ENCODE data around the gene UBE2Z. TPM values are rescaled to one million over a fixed set of nuclear protein-coding genes. Genes with fewer than 3 reads are reported as not detected.
"Not testable (repeated sequence)": the region's sequence is repeated elsewhere in the genome, so short reads cannot be mapped to it uniquely, and the experiment has no call there.

The UBE2Z gene
- 89.3 and 91.4 TPM in 2 replicates for total RNA-seq

DNA sequence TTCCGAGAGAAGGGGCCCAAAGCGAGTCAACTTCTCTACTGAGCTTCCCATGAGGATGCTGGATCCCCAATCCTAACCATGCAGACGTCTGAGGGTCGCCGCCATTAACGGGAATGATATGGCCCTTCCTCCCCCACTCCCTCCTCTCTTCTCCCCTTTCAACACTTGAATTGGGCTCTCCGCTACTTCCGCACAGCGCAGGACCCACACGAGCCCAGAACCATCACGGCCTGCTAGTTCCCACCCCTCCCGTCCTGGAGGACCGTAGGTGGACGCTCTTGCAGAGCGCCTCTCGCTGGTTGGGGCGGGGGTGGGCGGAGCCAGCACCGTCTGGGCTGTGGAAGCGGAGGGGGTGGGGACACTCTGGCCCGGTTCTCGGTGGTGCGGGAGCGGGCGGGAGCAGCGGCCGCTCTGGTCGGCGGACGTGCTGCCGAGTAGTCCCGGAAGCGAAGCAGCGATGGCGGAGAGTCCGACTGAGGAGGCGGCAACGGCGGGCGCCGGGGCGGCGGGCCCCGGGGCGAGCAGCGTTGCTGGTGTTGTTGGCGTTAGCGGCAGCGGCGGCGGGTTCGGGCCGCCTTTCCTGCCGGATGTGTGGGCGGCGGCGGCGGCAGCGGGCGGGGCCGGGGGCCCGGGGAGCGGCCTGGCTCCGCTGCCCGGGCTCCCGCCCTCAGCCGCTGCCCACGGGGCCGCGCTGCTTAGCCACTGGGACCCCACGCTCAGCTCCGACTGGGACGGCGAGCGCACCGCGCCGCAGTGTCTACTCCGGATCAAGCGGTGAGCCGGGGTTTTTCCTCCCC lies at the start of gene UBE2Z:
Gene UBE2Z (plus strand): TSS at position 361 of the 797 bp plus-strand sequence. CDS start 97 bp downstream, at position 458.
- peak within 1 kb of the TSS; percentile 96 for H3K4me3 Mint-ChIP-seq
- H3K4me1 Mint-ChIP-seq, result peaks cover 39% of the 10 kb centered on the region
- peak; percentile 95 for DNase-seq
- intact Hi-C loops (cut with micrococcal nuclease), result loop anchor here (1.0 to 2.0 kb wide), 3 partner anchors 16 to 285 kb away; partner anchors contain the start of genes ATP5MC1 and SNF8
- no peaks in the 10 kb centered on the region for H3K9me3 Mint-ChIP-seq
- H3K27ac Mint-ChIP-seq, result peak within 1 kb of the TSS; percentile 98
- peaks cover 40% of the 10 kb centered on the region for H3K36me3 Mint-ChIP-seq (ENCODE audit: low read depth)
- H3K27me3 Mint-ChIP-seq, result no peaks in the 10 kb centered on the region

GRCh38 chr17:48860034-48860433 lies 48.2 kb upstream of the UBE2Z start:
- Mint-ChIP-seq H3K27ac (no peak overlapping the region), H3K4me3 (no peak overlapping the region), H3K9me3 (no peaks in the 10 kb centered on the region), H3K27me3 (no peaks in the 10 kb centered on the region), H3K36me3 (ENCODE audit: low read depth) (peaks cover 62% of the 10 kb centered on the region), H3K4me1 (peaks cover 7% of the 10 kb centered on the region)
- intact Hi-C loops (cut with micrococcal nuclease), result no loop called here
- no peak for DNase-seq

DNA sequence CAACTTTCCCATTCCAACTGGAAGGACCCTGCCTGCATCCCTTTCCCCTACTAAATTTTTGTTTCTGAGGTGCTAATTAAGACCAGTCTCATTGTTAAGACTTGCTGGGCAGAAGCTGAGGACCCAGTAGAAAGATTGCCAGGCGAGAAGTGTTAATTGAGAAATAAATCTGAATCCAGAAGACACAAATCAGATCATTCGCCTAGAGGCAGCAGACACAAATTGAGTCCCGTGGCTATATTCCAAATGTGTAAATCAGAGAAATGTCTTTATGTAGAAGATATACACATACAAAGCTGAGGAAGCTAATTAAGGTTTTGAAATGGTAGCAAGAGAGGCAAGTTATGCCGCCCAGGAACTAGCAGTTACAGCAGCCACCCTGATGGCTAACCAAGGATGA lies 47.8 kb upstream of the UBE2Z start:
- Mint-ChIP-seq H3K9me3 (no peaks in the 10 kb centered on the region), H3K36me3 (ENCODE audit: low read depth) (peaks cover 60% of the 10 kb centered on the region), H3K4me3 (no peak overlapping the region), H3K4me1 (peaks cover 7% of the 10 kb centered on the region), H3K27ac (no peak overlapping the region), H3K27me3 (no peaks in the 10 kb centered on the region)
- no peak for DNase-seq
- intact Hi-C loops (cut with micrococcal nuclease), result no loop called here

DNA sequence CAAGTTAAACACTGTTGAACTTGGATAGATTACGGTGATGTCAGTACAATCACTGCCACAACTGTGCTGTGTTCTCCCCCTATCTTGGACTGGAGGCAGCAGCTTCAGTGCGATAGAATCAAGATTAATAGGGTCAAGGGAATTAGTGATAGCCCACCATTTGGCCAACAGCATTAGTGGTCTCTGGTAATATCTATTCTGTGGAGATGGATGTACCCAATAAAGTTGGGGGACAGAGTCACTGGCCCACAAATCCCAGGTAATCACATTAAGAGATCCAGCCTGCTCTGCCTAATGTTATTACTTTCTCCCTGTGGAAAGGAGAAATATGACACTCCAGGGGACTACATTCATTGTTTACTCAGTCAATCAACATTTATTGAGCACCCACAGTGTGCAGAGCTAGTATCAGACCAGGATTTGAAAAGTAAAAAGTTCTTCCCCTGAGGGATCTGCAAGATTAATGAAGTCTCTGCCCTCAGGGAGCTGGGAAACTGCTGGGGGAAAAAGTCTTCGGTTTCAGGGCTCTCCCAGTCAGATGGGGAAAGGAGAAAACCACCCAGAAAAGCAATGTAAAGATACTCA lies 39.2 kb upstream of the UBE2Z start:
- H3K36me3 Mint-ChIP-seq (ENCODE audit: low read depth), result peaks cover 18% of the 10 kb centered on the region
- intact Hi-C loops (cut with micrococcal nuclease), result no loop called here
- H3K27ac Mint-ChIP-seq, result no peak overlapping the region
- H3K9me3 Mint-ChIP-seq, result no peaks in the 10 kb centered on the region
- no peak overlapping the region for H3K4me3 Mint-ChIP-seq
- DNase-seq, result no peak
- H3K4me1 Mint-ChIP-seq, result peaks cover 4% of the 10 kb centered on the region
- H3K27me3 Mint-ChIP-seq, result peaks cover 5% of the 10 kb centered on the region

DNA sequence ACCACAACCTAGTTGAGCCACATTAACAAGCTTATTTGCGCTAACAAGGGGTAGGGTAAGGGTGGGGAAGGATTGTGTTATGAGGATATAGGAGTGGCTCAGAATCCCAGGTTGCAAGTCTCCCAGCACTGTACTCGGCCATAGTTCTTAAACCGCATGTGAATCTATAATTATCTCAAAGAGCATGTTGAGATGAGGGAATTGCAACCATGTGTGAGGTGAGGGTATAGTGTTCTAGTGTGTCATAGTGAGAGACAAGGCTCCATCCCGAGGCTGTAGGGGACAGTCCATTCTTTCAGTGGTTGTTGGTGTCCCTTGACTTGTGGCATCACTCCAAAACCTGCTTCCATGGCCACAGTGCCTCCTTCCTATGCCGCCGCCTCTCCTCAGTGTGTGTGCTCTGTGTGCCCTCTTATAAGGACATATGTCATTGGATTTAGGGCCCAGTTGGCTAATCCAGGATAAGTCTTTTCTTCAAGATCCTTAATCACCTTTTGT lies 38.3 kb upstream of the UBE2Z start:
- no peak for DNase-seq
- peaks cover 4% of the 10 kb centered on the region for H3K4me1 Mint-ChIP-seq
- H3K9me3 Mint-ChIP-seq, result no peaks in the 10 kb centered on the region
- peaks cover 5% of the 10 kb centered on the region for H3K27me3 Mint-ChIP-seq
- H3K27ac Mint-ChIP-seq, result no peak overlapping the region
- peaks cover 10% of the 10 kb centered on the region for H3K36me3 Mint-ChIP-seq (ENCODE audit: low read depth)
- intact Hi-C loops (cut with micrococcal nuclease), result no loop called here
- no peak overlapping the region for H3K4me3 Mint-ChIP-seq

- intact Hi-C loops (cut with micrococcal nuclease), result no loop called here
- Mint-ChIP-seq H3K9me3 (no peaks in the 10 kb centered on the region), H3K36me3 (ENCODE audit: low read depth) (peaks cover 3% of the 10 kb centered on the region), H3K27ac (no peak overlapping the region), H3K4me1 (peaks cover 4% of the 10 kb centered on the region), H3K27me3 (peaks cover 5% of the 10 kb centered on the region), H3K4me3 (no peak overlapping the region)
- DNase-seq, result no peak
Measured at GRCh38 chr17:48871035-48871550, 37.1 kb upstream of the UBE2Z start.

DNA sequence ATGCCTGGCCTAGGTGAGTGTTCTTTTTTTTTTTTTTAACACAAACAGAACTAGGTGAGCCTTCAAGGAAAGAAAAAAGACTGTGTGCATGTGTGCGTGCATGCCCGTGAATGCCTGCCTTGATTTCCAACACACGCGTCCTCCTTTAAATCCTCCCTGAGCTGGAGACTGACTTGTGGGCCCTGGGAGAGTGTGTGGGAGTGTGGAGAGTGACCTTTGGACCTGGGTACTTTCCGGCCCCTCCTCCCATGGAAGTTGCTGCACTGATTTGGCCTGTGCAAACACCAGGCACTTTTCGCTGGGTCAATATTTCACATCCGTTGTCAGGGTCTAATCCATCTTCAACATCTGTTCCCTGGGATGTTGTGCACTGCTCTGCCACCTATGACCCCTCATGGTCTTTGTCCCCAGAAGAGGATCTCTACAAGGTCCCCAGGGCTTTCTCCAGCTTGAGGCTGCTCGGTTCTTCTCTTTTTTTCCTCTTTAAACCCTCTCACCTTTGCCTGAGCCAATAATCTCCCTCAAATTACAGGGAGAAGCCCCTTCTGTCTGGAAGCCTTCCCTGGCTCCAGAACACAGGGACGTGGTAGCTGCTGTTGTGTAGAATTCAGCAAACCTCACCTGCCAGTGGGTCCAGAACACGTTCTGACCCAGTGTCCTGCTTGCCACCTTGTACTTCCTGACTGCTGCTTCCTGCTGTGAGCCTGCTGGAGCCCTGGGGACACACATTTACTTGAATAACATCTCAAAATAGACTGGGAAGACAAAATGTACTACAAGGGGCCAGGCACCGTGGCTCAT lies 36.5 kb upstream of the UBE2Z start:
- intact Hi-C loops (cut with micrococcal nuclease), result no loop called here
- DNase-seq, result no peak
- H3K36me3 Mint-ChIP-seq (ENCODE audit: low read depth), result no peaks in the 10 kb centered on the region
- peaks cover 4% of the 10 kb centered on the region for H3K4me1 Mint-ChIP-seq
- no peak overlapping the region for H3K27ac Mint-ChIP-seq
- H3K4me3 Mint-ChIP-seq, result no peak overlapping the region
- H3K27me3 Mint-ChIP-seq, result peaks cover 7% of the 10 kb centered on the region
- no peaks in the 10 kb centered on the region for H3K9me3 Mint-ChIP-seq

DNA sequence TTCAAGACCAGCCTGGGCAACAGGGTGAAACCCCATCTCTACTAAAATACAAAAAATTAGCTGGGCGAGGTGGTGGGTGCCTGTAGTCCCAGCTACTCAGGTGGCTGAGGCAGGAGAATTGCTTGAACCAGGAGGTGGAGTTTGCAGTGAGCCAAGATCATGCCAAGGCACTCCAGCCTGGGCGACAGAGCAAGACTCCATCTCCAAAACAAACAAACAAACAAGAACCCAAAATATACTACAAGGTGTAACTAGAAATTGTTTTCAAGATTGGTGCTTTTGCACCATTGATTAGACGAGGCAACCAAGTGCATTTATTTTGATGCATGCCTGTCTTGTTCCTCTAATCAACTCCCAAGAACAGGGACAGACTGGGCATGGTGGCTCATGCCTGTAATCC lies 35.8 kb upstream of the UBE2Z start:
- H3K9me3 Mint-ChIP-seq; intact Hi-C loops (cut with micrococcal nuclease); H3K27ac Mint-ChIP-seq: not testable (repeated sequence)

GRCh38 chr17:48873209-48873608 lies 35.0 kb upstream of the UBE2Z start:
- Mint-ChIP-seq H3K27me3 (peaks cover 9% of the 10 kb centered on the region), H3K4me1 (peaks cover 10% of the 10 kb centered on the region)
- intact Hi-C loops (cut with micrococcal nuclease), result no loop called here

More for the DNA sequence above, 35.8 kb upstream of the UBE2Z start:
- not testable (repeated sequence) for H3K36me3 Mint-ChIP-seq (ENCODE audit: low read depth); H3K4me3 Mint-ChIP-seq; H3K27me3 Mint-ChIP-seq; H3K4me1 Mint-ChIP-seq; DNase-seq

GRCh38 chr17:48873696-48874443 lies 34.3 kb upstream of the UBE2Z start:
- no peaks in the 10 kb centered on the region for H3K36me3 Mint-ChIP-seq (ENCODE audit: low read depth)
- no peak for DNase-seq
- no peaks in the 10 kb centered on the region for H3K9me3 Mint-ChIP-seq
- H3K4me3 Mint-ChIP-seq, result no peak overlapping the region
- H3K27ac Mint-ChIP-seq, result no peak overlapping the region
- H3K27me3 Mint-ChIP-seq, result peaks cover 9% of the 10 kb centered on the region
- peaks cover 10% of the 10 kb centered on the region for H3K4me1 Mint-ChIP-seq
- intact Hi-C loops (cut with micrococcal nuclease), result no loop called here

More at GRCh38 chr17:48873209-48873608, 35.0 kb upstream of the UBE2Z start:
- no peak overlapping the region for H3K4me3 Mint-ChIP-seq
- no peaks in the 10 kb centered on the region for H3K36me3 Mint-ChIP-seq (ENCODE audit: low read depth)
- H3K9me3 Mint-ChIP-seq, result no peaks in the 10 kb centered on the region
- no peak overlapping the region for H3K27ac Mint-ChIP-seq
- no peak for DNase-seq

- H3K9me3 Mint-ChIP-seq, result no peaks in the 10 kb centered on the region
- peak; percentile 89 for DNase-seq
- peaks cover 8% of the 10 kb centered on the region for H3K4me1 Mint-ChIP-seq
- H3K36me3 Mint-ChIP-seq (ENCODE audit: low read depth), result no peaks in the 10 kb centered on the region
- peaks cover 6% of the 10 kb centered on the region for H3K27me3 Mint-ChIP-seq
- no peak overlapping the region for H3K4me3 Mint-ChIP-seq
- intact Hi-C loops (cut with micrococcal nuclease), result loop anchor here (1.0 to 2.0 kb wide), 4 partner anchors 65 to 200 kb away; no protein-coding TSS in a partner anchor
- no peak overlapping the region for H3K27ac Mint-ChIP-seq
Measured at GRCh38 chr17:48878920-48879898, 29.0 kb upstream of the UBE2Z start.

- peaks cover 3% of the 10 kb centered on the region for H3K27me3 Mint-ChIP-seq
- H3K36me3 Mint-ChIP-seq (ENCODE audit: low read depth), result no peaks in the 10 kb centered on the region
- no peak for DNase-seq
- no peak overlapping the region for H3K4me3 Mint-ChIP-seq
- intact Hi-C loops (cut with micrococcal nuclease), result no loop called here
- H3K9me3 Mint-ChIP-seq, result no peaks in the 10 kb centered on the region
- H3K4me1 Mint-ChIP-seq, result peaks cover 11% of the 10 kb centered on the region
- no peak overlapping the region for H3K27ac Mint-ChIP-seq
Measured at GRCh38 chr17:48882272-48882671, 25.9 kb upstream of the UBE2Z start.

Measured in activated CD4-positive, alpha-beta T cell treated with anti-CD3 and anti-CD28 coated beads, Interleukin-2, amount 10 ng/mL, durations not matched to agents 24 days and 14 days (primary cell).